ENCODE data around the gene ANKRD52.

GRCh38 chr12:56202838-56203237 lies 55.3 kb downstream of the ANKRD52 start:
- no peak for TF ChIP-seq ZNF274 (IDR thresholded peaks at IDR 0.05; ENCODE audit: low read depth, low read length)
- no peak for TF ChIP-seq YY1 (IDR thresholded peaks at IDR 0.05; ENCODE audit: insufficient read depth, insufficient read length)
- TF ChIP-seq SUZ12 (IDR thresholded peaks at IDR 0.05; ENCODE audit: extremely low read depth, insufficient read depth, insufficient read length): no peak

Data from NT2/D1 (cell line).